ENCODE results near the gene RGS6.

- TF ChIP-seq CTCF (IDR thresholded peaks at IDR 0.05) = no peak
- no peak for TF ChIP-seq POLR2A (IDR thresholded peaks at IDR 0.05)
- no peak for TF ChIP-seq POLR2AphosphoS5 (IDR thresholded peaks at IDR 0.05)
These were observed 289.8 kb downstream of the RGS6 start for GRCh38 chr14:72222046-72222445.
